Cardiac muscle cell (in vitro differentiated cells and primary cell): ENCODE measurements around the gene CHN2. TPM values are rescaled to one million over a fixed set of nuclear protein-coding genes. Genes with fewer than 3 reads are reported as not detected.

Experiments used
- DNase-seq, 2 donors: peaks; one replicate each; pipeline versions ENCODE4 v3.0.0 to v3.0.0-alpha.2; 2010 to 2017; ENCODE audit warnings: low read depth in 1 of 2, low spot score in 1 of 2
- H3K27ac ChIP-seq: fragments of 200-600 bp; sonication (generic); 2 replicates; pipeline ENCODE4 v1.5.1; 2016
- H3K27me3 ChIP-seq: fragments of 200-600 bp; sonication (generic); 2 replicates; pipeline ENCODE4 v1.6.0; 2016; ENCODE audit warnings: control low read depth
- H3K36me3 ChIP-seq: fragments of 200-600 bp; sonication (generic); 2 replicates; pipeline ENCODE4 v1.5.1; 2016; ENCODE audit warnings: control low read depth
- H3K4me1 ChIP-seq: fragments of 200-600 bp; sonication (generic); 2 replicates; pipeline ENCODE4 v1.8.1; 2017; ENCODE audit warnings: low read depth, mild to moderate bottlenecking, mixed run types
- H3K4me3 ChIP-seq: fragments of 200-600 bp; sonication (generic); 2 replicates; pipeline ENCODE4 v1.5.1; 2016; ENCODE audit warnings: mild to moderate bottlenecking
- H3K9me3 ChIP-seq: fragments of 200-600 bp; sonication (generic); 2 replicates; pipeline ENCODE4 v1.5.1; 2017; ENCODE audit warnings: low read depth, mild to moderate bottlenecking, control low read depth
- CTCF ChIP-seq: IDR thresholded peaks from 2 replicates; pipeline ENCODE4 v1.5.1; 2012; ENCODE audit warnings: low read depth, mild to moderate bottlenecking, low read length
- polyA plus RNA-seq: library from polyadenylated mRNA; unstranded; fragments of >200 nt; fragmentation: Nextera tagmentation; extraction: Ambion mirVana; gene quantifications from 2 replicates; pipeline ENCODE4 v1.2.1, GENCODE V29; 2016
- total RNA-seq: library from RNA; depleted of rRNA; stranded (reverse); fragments of >200 nt; gene quantifications from 2 replicates; pipeline ENCODE4 v1.2.3, GENCODE V29; 2016

The CHN2 gene
- total and polyA plus RNA-seq, 2 experiments from 2014 or later: 16.0 to 30.5 TPM

GRCh38 chr7:29344334-29344978, 149.9 kb downstream of the CHN2 start:
- Histone ChIP-seq H3K27ac (no peak overlapping the region), H3K4me1 (no peaks in the 10 kb centered on the region), H3K36me3 (no peaks in the 10 kb centered on the region), H3K4me3 (no peak overlapping the region), H3K27me3 (peaks cover 12% of the 10 kb centered on the region), H3K9me3 (no peaks in the 10 kb centered on the region)
- TF ChIP-seq CTCF: no peak
- DNase-seq: no peak

- peak; percentile 63 for DNase-seq
- Histone ChIP-seq H3K36me3 (no peaks in the 10 kb centered on the region), H3K27me3 (peaks cover 12% of the 10 kb centered on the region), H3K9me3 (no peaks in the 10 kb centered on the region), H3K4me1 (no peaks in the 10 kb centered on the region), H3K27ac (no peak overlapping the region), H3K4me3 (no peak overlapping the region)
- TF ChIP-seq CTCF: peak; percentile 57
Measured at GRCh38 chr7:29345590-29345989, 151.0 kb downstream of the CHN2 start.

- Histone ChIP-seq H3K27me3 (peaks cover 6% of the 10 kb centered on the region), H3K4me3 (no peak overlapping the region), H3K27ac (no peak overlapping the region), H3K9me3 (no peaks in the 10 kb centered on the region), H3K36me3 (no peaks in the 10 kb centered on the region), H3K4me1 (no peaks in the 10 kb centered on the region)
- no peak for DNase-seq
- no peak for TF ChIP-seq CTCF
Measured at GRCh38 chr7:29346231-29346978, 151.8 kb downstream of the CHN2 start.

- Histone ChIP-seq H3K9me3 (no peaks in the 10 kb centered on the region), H3K27ac (no peak overlapping the region), H3K4me3 (no peak overlapping the region), H3K4me1 (no peaks in the 10 kb centered on the region), H3K27me3 (no peaks in the 10 kb centered on the region), H3K36me3 (no peaks in the 10 kb centered on the region)
- TF ChIP-seq CTCF: no peak
- DNase-seq: no peak
Measured at GRCh38 chr7:29349362-29349761, 154.8 kb downstream of the CHN2 start.

- H3K4me1 ChIP-seq: no peaks in the 10 kb centered on the region
- no peaks in the 10 kb centered on the region for H3K36me3 ChIP-seq
- H3K9me3 ChIP-seq: no peaks in the 10 kb centered on the region
- DNase-seq: no peak
- H3K27me3 ChIP-seq: no peaks in the 10 kb centered on the region
- no peak overlapping the region for H3K27ac ChIP-seq
- no peak overlapping the region for H3K4me3 ChIP-seq
- TF ChIP-seq CTCF: no peak
Measured at GRCh38 chr7:29350351-29350750, 155.8 kb downstream of the CHN2 start.
